Fibroblast of villous mesenchyme (primary cell): ENCODE measurements around the gene CFAP74. TPM values are rescaled to one million over a fixed set of nuclear protein-coding genes. Genes with fewer than 3 reads are reported as not detected.

ENCODE experiments used
- DNase-seq: peaks from one replicate; pipeline ENCODE4 v3.0.0-alpha.2; 2010; ENCODE audit warnings: low read depth
- H3K4me3 ChIP-seq: 2 replicates; pipeline ENCODE4 v1.5.1; 2011; ENCODE audit warnings: low read depth, mild to moderate bottlenecking, low read length
- CTCF ChIP-seq: IDR thresholded peaks from 2 replicates; pipeline ENCODE4 v1.5.1; 2012; ENCODE audit warnings: low read depth, mild to moderate bottlenecking, low read length; ENCODE audit not compliant: insufficient read depth
- total RNA-seq: library from RNA; depleted of rRNA; stranded (reverse); fragments of >200 nt; gene quantifications from 2 replicates; pipeline ENCODE4 v1.2.3, GENCODE V29; 2012

The CFAP74 gene
- total RNA-seq, 1 donor: not detected

- no peak for DNase-seq
- no peak for TF ChIP-seq CTCF
Measured at GRCh38 chr1:1922956-1923833, 80.4 kb downstream of the CFAP74 start.

GRCh38 chr1:1922702-1922955, 81.0 kb downstream of the CFAP74 start:
- DNase-seq: no peak
- TF ChIP-seq CTCF: no peak
- no peak overlapping the region for H3K4me3 ChIP-seq

More at GRCh38 chr1:1922956-1923833, 80.4 kb downstream of the CFAP74 start:
- H3K4me3 ChIP-seq: no peak overlapping the region

- no peak overlapping the region for H3K4me3 ChIP-seq
- no peak for DNase-seq
- no peak for TF ChIP-seq CTCF
Measured at GRCh38 chr1:1921901-1922701, 81.5 kb downstream of the CFAP74 start.

- H3K4me3 ChIP-seq: no peak overlapping the region
- no peak for DNase-seq
- no peak for TF ChIP-seq CTCF
Measured at GRCh38 chr1:1921459-1921862, 82.1 kb downstream of the CFAP74 start.

GRCh38 chr1:1920608-1921458, 82.8 kb downstream of the CFAP74 start:
- no peak for DNase-seq
- no peak overlapping the region for H3K4me3 ChIP-seq
- TF ChIP-seq CTCF: no peak

GRCh38 chr1:1920057-1920607, 83.5 kb downstream of the CFAP74 start:
- TF ChIP-seq CTCF: no peak
- no peak for DNase-seq
- no peak overlapping the region for H3K4me3 ChIP-seq
